ENCODE measurements around the gene MVD.

MVD gene

DNA sequence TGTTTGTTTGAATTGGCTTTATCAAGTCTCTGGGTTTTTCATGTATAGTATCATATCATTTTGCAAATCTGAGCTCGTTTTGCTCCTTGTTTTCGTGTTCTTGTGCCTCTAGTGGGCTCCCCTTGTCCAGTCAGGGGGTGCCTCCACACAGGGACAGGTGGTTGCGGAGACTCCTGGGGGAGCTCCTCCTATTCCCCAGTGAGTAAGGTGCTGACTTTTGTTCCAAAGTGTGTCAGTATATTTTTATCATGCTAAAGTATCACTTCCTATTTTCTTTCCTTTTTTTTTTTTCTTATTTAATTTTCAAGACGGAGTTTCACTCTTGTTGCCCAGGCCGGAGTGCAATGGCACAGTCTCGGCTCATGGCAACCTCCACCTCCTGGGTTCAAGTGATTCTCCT lies 54.8 kb downstream of the MVD start:
- no peak for DNase-seq (ENCODE audit: low read depth in 2 of 2)

DNA sequence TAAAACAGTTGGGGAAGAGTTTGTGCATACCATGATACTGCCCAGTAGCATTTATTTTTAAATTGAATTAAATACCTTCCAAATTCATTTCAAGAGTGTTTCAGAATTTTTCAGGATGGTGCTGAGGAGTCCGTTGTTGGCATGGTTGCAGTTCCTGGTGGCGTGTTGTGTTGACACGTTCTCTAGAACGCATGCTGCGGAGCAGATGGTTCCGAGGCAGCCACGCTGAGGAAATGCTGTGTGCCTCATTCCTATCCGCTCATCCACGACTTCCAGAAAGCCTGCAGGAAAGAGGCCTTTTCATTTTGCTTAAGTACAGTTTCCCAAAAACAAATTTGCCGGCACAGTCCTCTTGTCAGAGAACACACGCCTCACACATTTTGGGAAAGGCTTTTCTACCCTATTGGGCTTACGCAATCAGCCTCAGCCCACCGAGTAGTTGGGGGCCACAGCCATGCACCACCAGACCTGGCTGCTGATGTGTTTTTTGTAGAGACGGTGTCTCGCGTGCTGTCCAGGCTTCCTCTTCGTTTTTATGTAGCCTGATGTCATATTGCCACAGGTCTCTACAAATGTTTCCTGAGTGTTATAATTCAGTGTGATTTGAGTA lies 56.6 kb downstream of the MVD start:
- DNase-seq (ENCODE audit: low read depth in 2 of 2) = no peak

- DNase-seq (ENCODE audit: low read depth in 2 of 2) = no peak
Observed at GRCh38 chr16:88605186-88606147, 57.4 kb downstream of the MVD start.

- no peak for DNase-seq (ENCODE audit: low read depth in 2 of 2)
Observed at GRCh38 chr16:88602091-88602490, 60.8 kb downstream of the MVD start.

Data from activated CD4-positive, alpha-beta T cell treated with anti-CD3 and anti-CD28 coated beads for 24 hours (primary cell).